Heart left ventricle (tissue), 13 donors: ENCODE data around the gene TTC8.

ENCODE experiments used
- POLR2A ChIP-seq, 2 donors: fragments of 450-650 bp; IDR thresholded peaks; one replicate each; pipeline ENCODE4 v1.6.1; 2017; ENCODE audit warnings: antibody characterized with exemption in 2 of 2, mild to moderate bottlenecking in 2 of 2, moderate library complexity in 2 of 2
- TF ChIP-seq, protein P1 (sequence below), 12 donors: fragments of 200-600 bp; sonication (generic) in 4 of 12; IDR thresholded peaks; one replicate each; pipeline versions ENCODE4 v1.5.0 to v1.8.0; 2018 to 2022; ENCODE audit warnings: antibody characterized with exemption in 12 of 12, mild to moderate bottlenecking in 5 of 12
- donor health status: ischemic (EF 13 %, LVEDD 7.1; RV severe dilation, severe dysfunction).
- donor health status: DM: no; HTN: yes; CAD: no.
- donor health status: DM: no; HTN: no; CAD: no.
- donor health status: ischemic (EF 25% LVEDD 6.9; RV normal size, moderate dysfunction).
- donor health status: ischemic (EF 25% LVEDD 5.7; RV mildly dilated, moderate dysfunction).
- donor health status: ischemic (EF 35%, LVEDD 5.7; RV mildly dilated, moderate dysfunction).
- donor health status: nonischemic (EF 11% LVEDD 7.7; RV severe dilation, severe dysfunction).
- donor health status: DM: yes; HTN: yes; CAD: no.
- donor health status: PGD.
- donor health status: ischemic (EF 29% LVEDD 5.4; RV normal size, mild dysfunction).
- donor health status: nonischemic (EF 23%, LVEDD 6.1; RV moderate dilation, normal function).

DNA sequence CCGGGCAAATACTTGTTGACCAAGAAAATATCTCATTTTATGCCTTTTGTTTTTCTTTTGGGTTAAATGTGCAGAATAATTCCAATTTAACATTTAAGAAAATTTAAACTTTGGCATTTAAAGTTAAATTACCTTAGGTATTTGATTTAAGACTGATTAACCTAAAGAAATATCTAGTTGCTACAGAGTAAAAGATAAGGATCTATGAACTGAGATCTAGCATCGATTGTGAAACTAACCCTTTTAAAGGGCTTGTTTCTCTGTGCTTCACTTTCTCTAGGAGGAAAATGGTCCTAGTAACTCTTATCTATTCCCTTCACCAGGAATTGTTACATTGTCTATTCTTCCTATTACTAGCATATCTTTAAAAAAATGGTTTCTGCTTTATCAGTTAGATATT, 2.6 kb upstream of the TTC8 start:
- no peak for TF ChIP-seq POLR2A (IDR thresholded peaks at IDR 0.05)
- TF ChIP-seq, protein P1, sequence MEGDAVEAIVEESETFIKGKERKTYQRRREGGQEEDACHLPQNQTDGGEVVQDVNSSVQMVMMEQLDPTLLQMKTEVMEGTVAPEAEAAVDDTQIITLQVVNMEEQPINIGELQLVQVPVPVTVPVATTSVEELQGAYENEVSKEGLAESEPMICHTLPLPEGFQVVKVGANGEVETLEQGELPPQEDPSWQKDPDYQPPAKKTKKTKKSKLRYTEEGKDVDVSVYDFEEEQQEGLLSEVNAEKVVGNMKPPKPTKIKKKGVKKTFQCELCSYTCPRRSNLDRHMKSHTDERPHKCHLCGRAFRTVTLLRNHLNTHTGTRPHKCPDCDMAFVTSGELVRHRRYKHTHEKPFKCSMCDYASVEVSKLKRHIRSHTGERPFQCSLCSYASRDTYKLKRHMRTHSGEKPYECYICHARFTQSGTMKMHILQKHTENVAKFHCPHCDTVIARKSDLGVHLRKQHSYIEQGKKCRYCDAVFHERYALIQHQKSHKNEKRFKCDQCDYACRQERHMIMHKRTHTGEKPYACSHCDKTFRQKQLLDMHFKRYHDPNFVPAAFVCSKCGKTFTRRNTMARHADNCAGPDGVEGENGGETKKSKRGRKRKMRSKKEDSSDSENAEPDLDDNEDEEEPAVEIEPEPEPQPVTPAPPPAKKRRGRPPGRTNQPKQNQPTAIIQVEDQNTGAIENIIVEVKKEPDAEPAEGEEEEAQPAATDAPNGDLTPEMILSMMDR (IDR thresholded peaks at IDR 0.05) = no peak
